Fibroblast of pulmonary artery (primary cell): Measurements from ENCODE around the gene DYNC1LI2.

Experiments
- DNase-seq: peaks from one replicate; pipeline ENCODE4 v3.0.0-alpha.2; 2010; ENCODE audit warnings: low read depth
- H3K4me3 ChIP-seq: replicated peaks from 2 replicates; pipeline ENCODE4 v1.5.1; 2011; ENCODE audit warnings: low read depth, mild to moderate bottlenecking, control low read depth, low read length, moderate library complexity
- TF ChIP-seq, protein P1 (sequence below): IDR thresholded peaks from 2 replicates; pipeline ENCODE4 v1.5.1; 2011; ENCODE audit warnings: mild to moderate bottlenecking, control low read depth, low read length, inconsistent platforms; ENCODE audit errors: missing control alignments

DYNC1LI2 gene

DNA sequence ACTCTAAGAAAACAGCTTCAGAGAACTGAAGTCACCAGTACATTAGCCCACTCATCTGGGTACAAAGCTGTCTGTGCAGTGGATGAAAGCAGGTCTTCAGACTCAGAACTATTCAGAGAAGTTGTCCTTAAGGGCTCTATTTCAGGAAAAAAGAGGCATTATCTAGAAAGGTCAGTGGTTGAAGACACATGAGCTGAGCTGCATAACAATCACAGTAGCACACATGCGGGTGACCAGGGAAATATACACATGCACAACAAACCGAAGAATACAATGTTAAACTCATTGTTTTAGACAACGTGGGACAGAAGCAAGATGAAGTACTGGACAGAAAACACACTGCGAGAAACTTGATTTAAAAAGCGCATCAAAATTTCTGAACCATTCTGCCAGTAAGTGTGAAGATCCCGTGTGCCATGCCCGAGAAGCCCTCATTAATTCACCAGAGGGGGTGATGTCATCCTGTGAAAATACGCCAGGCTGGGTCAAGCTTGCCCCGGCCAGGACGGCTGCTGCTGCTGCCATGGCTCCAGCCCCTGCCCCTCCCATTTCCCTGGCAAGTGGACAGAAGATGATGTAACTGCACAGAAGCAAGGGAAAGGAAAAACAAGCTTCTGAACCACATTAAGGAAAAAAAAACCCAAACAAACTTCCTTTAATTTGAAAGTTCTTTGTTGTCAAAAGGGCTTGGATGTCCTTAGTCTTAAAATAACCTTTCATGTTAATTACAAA lies 10.1 kb downstream of the DYNC1LI2 start:
- H3K4me3 ChIP-seq: no peak overlapping the region
- TF ChIP-seq, protein P1, sequence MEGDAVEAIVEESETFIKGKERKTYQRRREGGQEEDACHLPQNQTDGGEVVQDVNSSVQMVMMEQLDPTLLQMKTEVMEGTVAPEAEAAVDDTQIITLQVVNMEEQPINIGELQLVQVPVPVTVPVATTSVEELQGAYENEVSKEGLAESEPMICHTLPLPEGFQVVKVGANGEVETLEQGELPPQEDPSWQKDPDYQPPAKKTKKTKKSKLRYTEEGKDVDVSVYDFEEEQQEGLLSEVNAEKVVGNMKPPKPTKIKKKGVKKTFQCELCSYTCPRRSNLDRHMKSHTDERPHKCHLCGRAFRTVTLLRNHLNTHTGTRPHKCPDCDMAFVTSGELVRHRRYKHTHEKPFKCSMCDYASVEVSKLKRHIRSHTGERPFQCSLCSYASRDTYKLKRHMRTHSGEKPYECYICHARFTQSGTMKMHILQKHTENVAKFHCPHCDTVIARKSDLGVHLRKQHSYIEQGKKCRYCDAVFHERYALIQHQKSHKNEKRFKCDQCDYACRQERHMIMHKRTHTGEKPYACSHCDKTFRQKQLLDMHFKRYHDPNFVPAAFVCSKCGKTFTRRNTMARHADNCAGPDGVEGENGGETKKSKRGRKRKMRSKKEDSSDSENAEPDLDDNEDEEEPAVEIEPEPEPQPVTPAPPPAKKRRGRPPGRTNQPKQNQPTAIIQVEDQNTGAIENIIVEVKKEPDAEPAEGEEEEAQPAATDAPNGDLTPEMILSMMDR: no peak
- DNase-seq: peak; percentile 93

DNA sequence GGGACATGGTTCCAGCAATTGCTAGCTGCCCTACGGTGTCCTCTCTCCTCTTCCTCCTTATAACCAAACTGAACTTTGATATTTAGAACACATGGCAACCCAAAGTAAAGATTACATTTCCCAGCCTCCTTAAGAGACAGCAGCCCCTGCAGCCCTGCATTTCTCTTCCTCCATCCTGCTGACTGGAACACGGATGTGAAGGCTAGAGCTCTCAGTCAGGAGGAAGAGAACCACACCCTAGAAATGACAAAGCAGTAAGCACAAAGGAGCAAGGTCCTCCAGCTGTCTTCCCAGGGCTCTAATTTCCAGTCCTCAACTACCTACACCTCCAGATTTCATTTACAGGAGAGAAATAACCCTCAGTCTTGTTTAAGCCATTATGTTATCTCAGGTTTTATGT lies 10.9 kb downstream of the DYNC1LI2 start:
- DNase-seq: peak; percentile 42
- H3K4me3 ChIP-seq: no peak overlapping the region
- TF ChIP-seq, protein P1: no peak

DNA sequence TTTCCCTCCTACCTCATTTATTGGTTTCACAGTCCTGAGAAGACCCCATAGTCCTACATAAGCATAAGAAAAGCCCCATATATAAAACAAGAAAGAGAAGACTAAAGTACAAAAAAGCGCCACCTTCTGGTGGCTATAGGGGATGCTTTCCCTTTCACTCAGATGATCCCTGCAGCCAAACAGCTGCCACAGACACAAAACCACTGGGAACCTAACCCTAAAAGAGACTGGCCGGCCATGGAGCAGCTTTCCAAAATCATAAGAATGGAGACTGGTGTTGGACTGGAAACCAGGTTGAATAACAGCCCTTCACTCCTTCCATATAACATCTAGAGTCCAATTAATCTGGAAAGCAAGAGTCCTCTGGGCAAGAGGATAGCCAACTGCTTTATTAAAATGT lies 11.4 kb downstream of the DYNC1LI2 start:
- TF ChIP-seq, protein P1: peak; percentile 68
- H3K4me3 ChIP-seq: no peak overlapping the region
- peak; percentile 54 for DNase-seq

DNA sequence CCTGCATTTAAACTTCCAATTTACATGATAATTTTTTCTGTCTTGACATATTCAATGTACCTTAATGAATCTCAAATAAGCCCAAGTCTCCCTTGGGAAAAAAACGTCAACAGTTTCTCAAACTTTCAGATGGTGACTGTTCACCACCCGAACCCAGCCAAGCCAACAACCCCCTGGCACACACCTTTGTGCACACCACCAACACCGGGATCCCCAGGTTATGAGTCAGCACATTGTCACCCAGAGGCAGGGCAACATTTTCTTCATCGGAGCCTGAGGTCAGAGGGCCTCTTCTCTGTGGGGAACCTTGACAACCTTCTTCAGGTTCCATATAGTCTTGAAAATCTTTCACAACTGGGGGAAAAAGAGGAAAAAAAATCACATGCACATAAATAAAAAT lies 15.5 kb downstream of the DYNC1LI2 start:
- no peak overlapping the region for H3K4me3 ChIP-seq
- TF ChIP-seq, protein P1: no peak
- DNase-seq: no peak

DNA sequence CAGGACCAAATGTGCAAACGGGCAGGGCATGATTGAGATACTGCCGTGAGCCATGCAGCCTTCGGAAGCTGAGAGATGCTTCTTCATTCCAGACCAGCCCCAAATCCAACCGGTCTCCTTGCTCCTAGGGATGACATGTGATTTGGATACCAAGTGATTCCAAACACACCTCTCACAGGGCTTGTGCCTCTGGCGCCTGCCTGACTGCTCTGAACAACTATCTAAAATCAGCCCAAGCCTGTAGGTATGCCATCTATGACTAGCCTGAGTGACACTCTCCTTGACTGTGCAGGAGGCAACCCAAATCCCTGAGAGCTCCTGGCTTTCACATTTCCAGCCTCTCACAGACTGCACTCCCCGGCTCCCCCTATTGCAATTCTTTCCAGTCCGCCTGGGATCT lies 20.3 kb downstream of the DYNC1LI2 start:
- no peak overlapping the region for H3K4me3 ChIP-seq
- TF ChIP-seq, protein P1: no peak
- DNase-seq: no peak

DNA sequence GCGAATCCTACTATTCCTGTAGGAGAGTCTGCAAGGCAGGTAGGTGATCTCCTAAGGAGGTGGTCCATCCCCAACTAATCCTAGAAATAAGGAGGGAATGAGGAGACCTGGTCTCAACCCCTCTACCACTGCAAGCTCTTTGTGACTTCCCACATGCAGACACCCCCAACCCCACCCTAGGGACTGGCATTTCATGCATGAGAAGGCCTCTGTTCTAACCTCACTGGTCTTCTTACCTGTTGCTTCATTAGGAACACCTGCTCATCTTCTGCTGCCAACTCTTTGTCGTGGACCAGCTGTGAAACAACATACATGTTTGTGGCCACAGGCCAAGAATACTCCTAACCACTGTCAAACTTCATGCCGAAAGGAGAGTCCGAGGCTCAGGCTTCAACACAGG lies 22.6 kb downstream of the DYNC1LI2 start:
- TF ChIP-seq, protein P1: no peak
- no peak overlapping the region for H3K4me3 ChIP-seq
- DNase-seq: no peak
